WTC11 (cell line): ENCODE measurements around the gene OSCP1.

Source experiments
- CTCF ChIP-seq: fragments of 200-600 bp; IDR thresholded peaks from 2 replicates; pipeline ENCODE4 v1.8.0; 2022; ENCODE audit warnings: antibody characterized with exemption
- ELF4 ChIP-seq: sonication (generic); formaldehyde crosslinking; IDR thresholded peaks from 2 replicates; pipeline ENCODE4 v1.8.1; 2022; ENCODE audit warnings: low read depth, mild to moderate bottlenecking, moderate library complexity, missing genetic modification reagents
- FOXJ3 ChIP-seq: sonication (generic); formaldehyde crosslinking; IDR thresholded peaks from 2 replicates; pipeline ENCODE4 v1.9.0; 2021; ENCODE audit warnings: missing genetic modification reagents, mild to moderate bottlenecking, borderline replicate concordance
- FOXP4 ChIP-seq: sonication (generic); formaldehyde crosslinking; IDR thresholded peaks from 2 replicates; pipeline ENCODE4 v1.8.0; 2022; ENCODE audit warnings: mild to moderate bottlenecking, missing genetic modification reagents
- MXD4 ChIP-seq: fragments of 250-450 bp; sonication (Bioruptor Pico); IDR thresholded peaks from 2 replicates; pipeline ENCODE4 v1.8.0; 2021; ENCODE audit warnings: mild to moderate bottlenecking, moderate library complexity, borderline replicate concordance
- NR1H2 ChIP-seq: sonication (generic); formaldehyde crosslinking; IDR thresholded peaks from 2 replicates; pipeline ENCODE4 v1.9.0; 2021; ENCODE audit warnings: mild to moderate bottlenecking, moderate library complexity, missing genetic modification reagents
- SMAD4 ChIP-seq: sonication (generic); formaldehyde crosslinking; IDR thresholded peaks from 2 replicates; pipeline ENCODE4 v1.8.0; 2022; ENCODE audit warnings: mild to moderate bottlenecking, missing genetic modification reagents
- ZNF263 ChIP-seq: sonication (generic); formaldehyde crosslinking; IDR thresholded peaks from 2 replicates; pipeline ENCODE4 v1.8.1; 2022; ENCODE audit warnings: low read depth, mild to moderate bottlenecking, moderate library complexity, missing genetic modification reagents
- TF ChIP-seq, protein P1 (sequence below): sonication (generic); formaldehyde crosslinking; IDR thresholded peaks from 2 replicates; pipeline ENCODE4 v1.8.0; 2022; ENCODE audit warnings: mild to moderate bottlenecking, missing genetic modification reagents
- TF ChIP-seq, protein P2 (sequence below): sonication (generic); formaldehyde crosslinking; IDR thresholded peaks from 2 replicates; pipeline ENCODE4 v1.8.0; 2022; ENCODE audit warnings: mild to moderate bottlenecking, missing genetic modification reagents

GRCh38 chr1:36382669-36383068 is 67.6 kb downstream of the OSCP1 start:
- TF ChIP-seq FOXJ3 (CRISPR knock-in tag) (no peak), CTCF (no peak), FOXP4 (CRISPR knock-in tag) (no peak), MXD4 (CRISPR knock-in tag) (no peak), ZNF263 (CRISPR knock-in tag) (no peak), SMAD4 (no peak), ELF4 (CRISPR knock-in tag) (no peak), NR1H2 (CRISPR knock-in tag) (no peak)
- TF ChIP-seq, protein P1, sequence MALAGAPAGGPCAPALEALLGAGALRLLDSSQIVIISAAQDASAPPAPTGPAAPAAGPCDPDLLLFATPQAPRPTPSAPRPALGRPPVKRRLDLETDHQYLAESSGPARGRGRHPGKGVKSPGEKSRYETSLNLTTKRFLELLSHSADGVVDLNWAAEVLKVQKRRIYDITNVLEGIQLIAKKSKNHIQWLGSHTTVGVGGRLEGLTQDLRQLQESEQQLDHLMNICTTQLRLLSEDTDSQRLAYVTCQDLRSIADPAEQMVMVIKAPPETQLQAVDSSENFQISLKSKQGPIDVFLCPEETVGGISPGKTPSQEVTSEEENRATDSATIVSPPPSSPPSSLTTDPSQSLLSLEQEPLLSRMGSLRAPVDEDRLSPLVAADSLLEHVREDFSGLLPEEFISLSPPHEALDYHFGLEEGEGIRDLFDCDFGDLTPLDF (CRISPR knock-in tag), result no peak
- TF ChIP-seq, protein P2, sequence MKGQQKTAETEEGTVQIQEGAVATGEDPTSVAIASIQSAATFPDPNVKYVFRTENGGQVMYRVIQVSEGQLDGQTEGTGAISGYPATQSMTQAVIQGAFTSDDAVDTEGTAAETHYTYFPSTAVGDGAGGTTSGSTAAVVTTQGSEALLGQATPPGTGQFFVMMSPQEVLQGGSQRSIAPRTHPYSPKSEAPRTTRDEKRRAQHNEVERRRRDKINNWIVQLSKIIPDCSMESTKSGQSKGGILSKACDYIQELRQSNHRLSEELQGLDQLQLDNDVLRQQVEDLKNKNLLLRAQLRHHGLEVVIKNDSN (CRISPR knock-in tag), result no peak
